Tongue (tissue), 2 donors: ENCODE measurements around the gene FGF4. TPM values are rescaled to one million over a fixed set of nuclear protein-coding genes. Genes with fewer than 3 reads are reported as not detected.
A peak's percentile ranks its signal among the peaks of the same experiment; 100 is the strongest.
"Not testable (repeated sequence)": the region's sequence is repeated elsewhere in the genome, so short reads cannot be mapped to it uniquely, and the experiment has no call there.

Source experiments
- DNase-seq: peaks from one replicate; pipeline ENCODE4 v3.0.0-alpha.2; 2015
- total RNA-seq: library from RNA; depleted of rRNA; stranded (reverse); fragments of >200 nt; gene quantifications from one replicate; pipeline ENCODE4 v1.2.3, GENCODE V29; 2014

FGF4 gene
- total RNA-seq, 1 donor from 2014 or later: not detected

- DNase-seq: peak; percentile 8
These were observed 1.4 kb downstream of the FGF4 start for GRCh38 chr11:69773626-69774353.

DNA sequence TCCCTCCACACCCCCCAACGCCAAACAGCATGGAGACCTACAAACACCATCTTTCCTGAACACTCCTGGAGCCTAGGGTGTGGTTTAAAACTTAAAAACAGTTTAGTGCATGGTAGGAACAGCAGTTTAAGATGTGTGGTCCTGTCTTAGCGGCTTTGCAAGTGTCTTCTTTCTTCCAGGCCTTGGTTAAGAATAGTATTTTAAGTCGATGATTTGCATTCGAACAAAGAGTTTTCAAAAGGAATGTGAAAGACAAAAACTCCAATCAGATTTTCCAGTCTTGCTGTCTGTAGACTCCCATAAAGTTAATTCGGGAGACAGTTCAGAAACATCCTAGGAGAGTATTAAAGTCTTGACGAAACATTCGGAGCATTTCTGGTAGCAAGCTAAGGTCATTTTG, 3.7 kb downstream of the FGF4 start:
- peak; percentile 4 for DNase-seq

- DNase-seq: peak; percentile 4
These were observed 4.6 kb downstream of the FGF4 start for GRCh38 chr11:69770540-69770939.

DNA sequence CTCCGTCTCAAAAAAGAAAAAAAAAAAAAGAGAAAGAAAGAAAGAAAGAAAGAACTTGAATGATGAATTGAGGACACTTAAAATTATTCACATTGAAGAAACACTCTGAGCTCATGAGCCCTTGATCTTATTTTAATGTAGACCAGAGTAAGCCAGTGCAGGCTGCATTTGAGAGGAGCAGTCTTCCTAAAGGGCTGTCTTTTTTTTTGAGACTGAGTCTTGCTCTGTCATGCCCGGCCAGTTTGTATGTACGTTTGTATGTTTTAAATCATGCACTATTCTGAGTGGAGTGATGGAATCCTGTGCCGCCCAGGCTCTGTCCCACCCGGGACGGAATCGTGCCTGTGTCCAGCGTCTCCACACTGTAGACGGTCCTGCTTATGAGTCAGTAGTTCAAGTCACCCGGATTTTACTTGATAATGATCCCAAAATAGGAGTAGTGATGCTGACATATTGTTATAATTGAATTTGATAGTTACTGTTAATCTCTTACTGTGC, 9.6 kb downstream of the FGF4 start:
- DNase-seq: no peak

- not testable (repeated sequence) for DNase-seq
These were observed 10.2 kb downstream of the FGF4 start for GRCh38 chr11:69764918-69765317.

- no peak for DNase-seq
These were observed 14.8 kb downstream of the FGF4 start for GRCh38 chr11:69760319-69760718.

GRCh38 chr11:69752890-69753289, 22.3 kb downstream of the FGF4 start:
- DNase-seq: no peak

- no peak for DNase-seq
These were observed 24.1 kb downstream of the FGF4 start for GRCh38 chr11:69750875-69751597.

DNA sequence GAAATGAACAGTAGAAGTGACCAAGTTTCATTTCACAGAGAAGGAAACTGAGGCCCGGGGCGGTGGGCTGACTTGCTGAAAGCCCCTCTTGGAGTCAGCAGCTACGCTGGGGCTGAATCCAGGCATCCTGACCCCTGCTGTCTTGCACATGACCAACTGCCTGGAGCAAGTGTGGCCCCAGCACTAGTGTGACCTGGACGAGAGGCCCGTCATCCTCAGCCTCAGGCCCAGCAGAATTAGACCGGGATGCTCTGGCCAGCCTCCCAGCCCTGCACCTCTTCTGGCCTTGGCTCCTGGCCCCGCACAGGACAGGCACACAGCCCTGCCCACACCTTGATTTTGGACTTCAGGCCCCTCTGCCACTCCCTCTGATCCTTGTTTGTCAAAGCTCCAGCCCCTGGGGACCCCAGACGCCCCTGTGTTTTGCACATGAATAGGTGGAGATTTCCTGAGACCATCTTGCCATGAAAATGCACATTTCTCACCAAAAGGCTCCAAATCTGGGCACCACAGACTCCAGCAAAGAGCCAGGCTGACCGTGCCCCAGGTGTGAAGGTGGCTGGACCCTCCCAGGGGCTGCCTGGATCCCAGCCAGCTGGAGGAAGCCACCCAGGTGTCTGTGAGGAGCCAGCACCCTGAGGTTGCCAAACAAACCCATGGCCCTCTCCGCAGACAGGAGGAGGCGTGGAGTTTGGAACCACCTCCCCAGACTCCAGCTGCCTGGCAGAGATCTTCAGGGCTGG, 24.9 kb downstream of the FGF4 start:
- DNase-seq: no peak

- no peak for DNase-seq
These were observed 26.5 kb downstream of the FGF4 start for GRCh38 chr11:69748637-69749036.

DNA sequence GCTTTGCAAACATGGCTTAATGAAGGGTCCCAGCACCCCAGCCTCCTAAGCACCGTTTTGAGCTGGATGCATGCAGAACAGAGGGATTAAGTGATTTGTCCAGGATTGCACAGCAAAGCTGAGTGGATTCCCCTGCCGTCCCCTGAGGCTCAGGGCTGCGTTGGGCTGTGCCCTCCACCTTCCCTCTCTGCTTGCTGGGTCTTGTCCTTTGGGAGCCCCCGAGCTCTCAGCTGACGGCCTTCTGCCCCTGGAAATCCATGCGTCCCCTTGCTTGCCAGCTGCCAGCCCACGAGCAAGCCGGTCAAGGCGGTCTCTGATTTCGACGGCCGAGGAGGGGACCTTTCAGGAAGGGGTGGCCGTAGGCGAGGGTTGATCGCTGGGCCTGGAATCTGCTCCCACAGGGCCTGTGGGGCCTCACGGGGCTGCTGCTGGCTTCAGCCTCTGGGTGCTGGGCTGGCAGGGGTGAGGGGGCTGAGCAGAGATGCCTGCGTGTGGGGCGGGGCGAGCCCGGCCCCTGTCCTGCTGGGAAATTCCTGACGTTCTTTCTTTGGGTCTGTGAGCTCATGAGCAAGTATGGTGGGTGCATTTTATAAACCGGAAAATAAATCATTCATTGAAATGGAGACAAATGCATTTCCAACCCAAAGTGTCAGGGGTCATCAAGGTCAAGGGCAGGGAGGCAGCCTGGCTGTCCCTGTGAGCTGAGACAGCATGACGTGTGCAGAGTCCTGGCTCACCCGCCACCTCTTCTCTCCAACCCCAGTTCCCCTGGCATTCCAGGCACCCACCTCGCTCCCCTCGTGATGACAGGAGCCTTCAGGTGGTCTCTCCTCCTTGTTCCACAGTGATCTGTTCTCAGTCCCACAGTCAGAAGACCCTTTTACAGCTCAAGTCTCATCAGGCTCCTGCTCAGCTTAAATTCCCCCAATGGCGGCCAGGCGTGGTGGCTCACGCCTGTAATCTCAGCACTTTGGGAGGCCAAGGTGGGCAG, 28.1 kb downstream of the FGF4 start:
- peak; percentile 10 for DNase-seq

GRCh38 chr11:69746140-69746539, 29.0 kb downstream of the FGF4 start:
- DNase-seq: no peak

DNA sequence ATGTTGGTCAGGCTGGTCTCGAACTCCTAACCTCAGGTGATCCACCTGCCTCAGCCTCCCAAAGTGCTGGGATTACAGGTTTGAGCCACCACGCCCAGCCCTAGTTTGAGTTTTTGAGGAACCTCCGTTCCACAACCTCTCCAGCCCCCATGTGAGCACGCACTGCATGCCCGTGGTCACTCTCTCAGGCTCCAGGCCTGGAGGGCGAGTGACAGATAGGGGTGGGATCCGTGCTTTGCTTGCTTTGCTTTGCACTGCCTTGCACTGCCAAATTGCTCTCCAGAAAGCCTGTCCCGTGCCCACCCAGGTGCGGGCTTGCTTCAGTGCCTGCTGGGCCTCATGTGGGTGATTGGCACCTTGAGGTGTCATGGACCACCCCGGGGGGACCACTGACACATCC, 29.9 kb downstream of the FGF4 start:
- DNase-seq: no peak

DNA sequence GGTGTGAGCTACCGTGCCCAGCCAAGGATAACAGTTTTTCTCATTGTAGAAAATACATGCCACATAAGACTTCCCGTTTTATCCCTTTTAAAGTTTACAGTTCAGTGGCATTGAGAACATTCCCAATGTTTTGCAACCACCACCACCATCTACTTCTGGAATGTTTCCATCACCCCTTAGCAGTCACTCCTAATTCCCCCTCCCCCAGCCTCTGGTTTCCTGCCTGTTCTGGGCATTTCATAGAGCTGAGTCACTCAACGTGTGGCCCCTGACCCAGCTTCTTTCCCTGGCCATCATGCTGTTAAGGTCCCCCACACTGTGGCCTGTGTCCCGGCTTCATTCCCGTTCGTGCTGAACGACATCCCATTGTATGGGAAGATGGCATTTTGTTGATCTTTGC, 30.7 kb downstream of the FGF4 start:
- DNase-seq: no peak

DNA sequence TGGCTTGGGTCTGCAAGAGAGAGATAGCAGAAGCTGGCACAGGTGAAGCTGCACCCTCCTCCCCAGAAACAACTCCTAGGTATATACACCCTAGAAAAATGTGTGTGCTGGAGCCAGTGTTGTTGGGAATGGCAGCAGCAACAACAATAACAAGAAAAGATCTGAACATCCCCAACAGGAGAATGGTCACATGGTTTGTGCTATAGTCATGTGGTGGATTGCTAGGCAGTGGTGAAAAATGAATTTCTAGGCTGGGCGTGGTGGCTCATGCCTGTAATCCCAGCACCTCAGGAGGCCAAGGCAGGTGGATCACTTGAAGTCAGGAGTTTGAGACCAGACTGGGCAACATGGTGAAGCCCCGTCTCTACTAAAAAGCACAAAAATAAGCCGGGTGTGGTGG, 40.3 kb downstream of the FGF4 start:
- no peak for DNase-seq

DNA sequence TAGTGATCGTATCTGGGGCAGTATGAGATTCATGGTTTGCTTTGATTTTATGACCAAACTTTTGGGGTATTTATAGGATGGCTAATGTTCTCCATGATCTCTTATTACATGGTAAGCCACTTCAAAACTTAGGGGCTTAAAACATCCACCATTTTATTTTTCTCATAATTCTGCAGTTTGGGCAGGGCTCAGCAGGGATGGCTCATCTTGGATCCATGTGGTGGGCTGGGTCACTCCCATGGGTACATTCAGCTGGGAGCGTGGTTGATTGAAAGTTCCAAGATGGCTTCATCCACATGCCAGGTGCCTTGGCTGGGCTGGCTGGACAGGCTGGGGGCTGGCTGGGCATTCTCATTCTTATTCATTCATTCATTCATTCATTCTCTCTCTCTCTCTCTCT, 40.8 kb downstream of the FGF4 start:
- no peak for DNase-seq

- DNase-seq: no peak
These were observed 42.2 kb downstream of the FGF4 start for GRCh38 chr11:69732910-69733309.

DNA sequence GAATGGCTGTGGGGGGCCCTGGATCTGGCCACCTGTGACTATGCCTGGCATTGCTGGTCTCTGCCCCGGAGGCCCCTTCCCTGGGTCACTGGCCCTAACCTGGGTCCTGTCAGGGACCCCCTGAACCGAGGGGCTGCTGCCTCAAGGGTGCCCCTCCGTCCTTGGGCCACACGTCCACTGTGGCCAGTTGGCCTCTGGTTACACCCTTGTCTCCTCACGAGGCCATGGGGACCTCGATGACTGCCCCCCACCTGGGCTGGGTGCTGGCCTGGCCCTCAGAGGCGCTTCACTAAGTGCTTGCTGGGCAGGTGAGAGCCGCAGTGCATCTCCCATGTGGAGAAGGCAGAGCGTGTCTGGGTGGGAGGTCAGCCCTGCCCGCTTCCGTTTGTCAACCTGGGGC, 44.0 kb downstream of the FGF4 start:
- no peak for DNase-seq

DNA sequence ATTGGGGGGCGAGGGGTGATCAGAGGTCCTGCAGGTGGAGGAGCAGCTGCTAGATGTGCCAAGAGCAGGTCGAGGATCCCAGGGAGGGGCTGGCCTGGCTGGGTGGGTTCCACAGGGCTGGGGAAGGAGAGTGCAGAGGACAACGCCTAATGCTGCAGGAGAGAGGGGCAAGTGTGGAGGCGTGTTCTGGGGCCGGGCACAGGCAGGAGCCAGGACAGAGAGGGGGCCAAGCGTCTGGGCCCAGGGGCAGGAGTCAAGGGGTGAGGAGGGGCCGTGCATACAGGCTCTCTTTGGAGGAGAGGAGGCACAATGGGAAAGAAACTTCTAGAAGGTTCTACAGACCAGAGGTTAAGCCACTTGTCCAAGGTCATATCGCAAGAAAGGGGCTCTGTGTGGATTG, 44.6 kb downstream of the FGF4 start:
- no peak for DNase-seq

DNA sequence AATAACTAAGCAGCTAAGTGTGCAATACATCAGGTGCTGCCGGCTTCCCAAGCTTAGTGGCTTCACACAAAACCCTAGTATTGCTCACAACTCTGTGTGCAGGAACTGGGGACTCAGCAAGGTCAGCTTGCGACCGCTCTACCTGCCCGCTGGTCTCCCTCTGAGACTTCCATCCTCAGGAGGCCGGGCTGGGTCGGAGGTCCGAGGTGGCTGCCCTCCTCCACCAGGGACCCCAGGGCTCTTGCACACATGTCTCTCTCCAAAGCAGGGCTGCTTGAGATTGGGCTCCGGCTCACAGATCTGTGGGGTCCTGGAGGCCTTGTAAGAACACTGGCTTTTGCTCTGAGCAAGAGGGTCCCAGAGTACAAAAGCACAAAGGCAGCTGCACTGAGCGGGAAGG, 45.9 kb downstream of the FGF4 start:
- DNase-seq: no peak

- no peak for DNase-seq
These were observed 47.9 kb downstream of the FGF4 start for GRCh38 chr11:69727266-69727665.

GRCh38 chr11:69726481-69726880, 48.7 kb downstream of the FGF4 start:
- DNase-seq: no peak
